K562 (cell line): ENCODE results near the gene DESI2. TPM values are rescaled to one million over a fixed set of nuclear protein-coding genes. Genes with fewer than 3 reads are reported as not detected.

Experiments used
- BRD9 ChIP-seq: fragments of 450-650 bp; IDR thresholded peaks from 2 replicates; pipeline ENCODE4 v1.6.1; 2018; ENCODE audit warnings: low read depth; ENCODE audit not compliant: partially characterized antibody
- CCNT2 ChIP-seq: IDR thresholded peaks from 2 replicates; pipeline ENCODE4 v1.6.1; 2011; ENCODE audit warnings: borderline replicate concordance, low read depth, mild to moderate bottlenecking, moderate library complexity, mixed read lengths, low read length; ENCODE audit not compliant: insufficient read length; ENCODE audit errors: extremely low read depth
- CREB3 ChIP-seq: fragments of 450-650 bp; conservative IDR thresholded peaks from 2 replicates; pipeline ENCODE4 v1.6.1; 2016; ENCODE audit warnings: missing genetic modification characterization, low read depth, mild to moderate bottlenecking, missing compliant biosample characterization, moderate library complexity
- EHMT2 ChIP-seq: fragments of 450-650 bp; IDR thresholded peaks from 2 replicates; pipeline ENCODE4 v1.6.1; 2018; ENCODE audit warnings: antibody characterized with exemption
- EZH2 ChIP-seq: IDR thresholded peaks from 2 replicates; pipeline ENCODE4 v1.6.1; 2012; ENCODE audit warnings: low read depth, mild to moderate bottlenecking, inconsistent platforms, low read length, borderline replicate concordance
- HBP1 ChIP-seq: fragments of 450-650 bp; formaldehyde crosslinking; IDR thresholded peaks from 2 replicates; pipeline ENCODE4 v1.4.0; 2022; ENCODE audit warnings: missing genetic modification characterization
- NFXL1 ChIP-seq: fragments of 450-650 bp; formaldehyde crosslinking; IDR thresholded peaks from 2 replicates; pipeline ENCODE4 v1.4.0; 2021; ENCODE audit warnings: mild to moderate bottlenecking
- PHB2 ChIP-seq: fragments of 450-650 bp; IDR thresholded peaks from 2 replicates; pipeline ENCODE4 v1.6.1; 2017; ENCODE audit warnings: low read depth
- RREB1 ChIP-seq: fragments of 250-450 bp; sonication (Bioruptor Pico); IDR thresholded peaks from 2 replicates; pipeline ENCODE4 v1.4.0; 2020
- SNRNP70 ChIP-seq: fragments of 200-400 bp; formaldehyde crosslinking; optimal IDR thresholded peaks from 2 replicates; pipeline ENCODE3; 2017; ENCODE audit warnings: low read depth, low read length
- TAF1 ChIP-seq: IDR thresholded peaks from 2 replicates; pipeline ENCODE4 v1.6.1; 2011; ENCODE audit warnings: mild to moderate bottlenecking, low read length, moderate library complexity; ENCODE audit not compliant: insufficient read depth, control insufficient read depth, severe bottlenecking; ENCODE audit errors: extremely low read depth
- TOE1 ChIP-seq, 2 experiments: fragments of 450-650 bp in 1 of 2; sonication (generic) in 1 of 2; formaldehyde crosslinking in 1 of 2; IDR thresholded peaks; 2 replicates each; pipeline versions ENCODE4 v1.7.1 to v1.8.0; 2016 to 2022; ENCODE audit warnings: borderline replicate concordance in 2 of 2, mild to moderate bottlenecking in 2 of 2, antibody characterized with exemption in 1 of 2, inconsistent platforms in 1 of 2, low read depth in 1 of 2, missing genetic modification reagents in 1 of 2, moderate library complexity in 1 of 2
- ZFX ChIP-seq: sonication (generic); formaldehyde crosslinking; IDR thresholded peaks from 2 replicates; pipeline ENCODE4 v1.8.0; 2022; ENCODE audit warnings: mild to moderate bottlenecking, missing genetic modification reagents, moderate library complexity
- ZNF232 ChIP-seq: sonication (generic); formaldehyde crosslinking; IDR thresholded peaks from 2 replicates; pipeline ENCODE4 v1.8.0; 2022; ENCODE audit warnings: mild to moderate bottlenecking, missing genetic modification reagents
- ZNF408 ChIP-seq: fragments of 250-450 bp; sonication (Bioruptor Pico); IDR thresholded peaks from 2 replicates; pipeline ENCODE4 v1.4.0; 2020; ENCODE audit warnings: low read depth, mild to moderate bottlenecking, moderate library complexity
- polyA plus RNA-seq, 8 experiments: library from polyadenylated mRNA; depleted of rRNA in 4 of 8; stranded (reverse) in 5 of 8; unstranded in 3 of 8; fragments of >200 nt; fragmentation: Nextera tagmentation in 2 of 8; fragmentation: Illumina TruSeq in 1 of 8; extraction: Ambion mirVana in 2 of 8; extraction: Trizol in 1 of 8; gene quantifications; 2 replicates each; pipeline versions ENCODE4 v1.2.1 to v1.2.3, GENCODE V29; 2011 to 2014; ENCODE audit warnings: inconsistent platforms in 1 of 8, missing spikeins in 1 of 8
- total RNA-seq, 7 experiments: library from RNA; depleted of rRNA in 6 of 7; stranded (reverse); fragments of >200 nt in 6 of 7; fragmentation: Illumina TruSeq in 2 of 7; extraction: Trizol in 2 of 7; gene quantifications; 2 replicates each; pipeline versions ENCODE4 v1.2.1 to v1.2.3, GENCODE V29; 2011 to 2021; ENCODE audit warnings: low replicate concordance in 1 of 7
- TF ChIP-seq, protein P1 (sequence below): sonication (generic); formaldehyde crosslinking; IDR thresholded peaks from 2 replicates; pipeline ENCODE4 v1.5.0; 2020; ENCODE audit warnings: missing genetic modification reagents

The DESI2 gene
- total and polyA plus RNA-seq, 9 of the 15 experiments (the other 6 are each of a cell fraction or from before 2014, with no cell fraction given): 17.4 to 59.4 (median 38.4) TPM

DNA sequence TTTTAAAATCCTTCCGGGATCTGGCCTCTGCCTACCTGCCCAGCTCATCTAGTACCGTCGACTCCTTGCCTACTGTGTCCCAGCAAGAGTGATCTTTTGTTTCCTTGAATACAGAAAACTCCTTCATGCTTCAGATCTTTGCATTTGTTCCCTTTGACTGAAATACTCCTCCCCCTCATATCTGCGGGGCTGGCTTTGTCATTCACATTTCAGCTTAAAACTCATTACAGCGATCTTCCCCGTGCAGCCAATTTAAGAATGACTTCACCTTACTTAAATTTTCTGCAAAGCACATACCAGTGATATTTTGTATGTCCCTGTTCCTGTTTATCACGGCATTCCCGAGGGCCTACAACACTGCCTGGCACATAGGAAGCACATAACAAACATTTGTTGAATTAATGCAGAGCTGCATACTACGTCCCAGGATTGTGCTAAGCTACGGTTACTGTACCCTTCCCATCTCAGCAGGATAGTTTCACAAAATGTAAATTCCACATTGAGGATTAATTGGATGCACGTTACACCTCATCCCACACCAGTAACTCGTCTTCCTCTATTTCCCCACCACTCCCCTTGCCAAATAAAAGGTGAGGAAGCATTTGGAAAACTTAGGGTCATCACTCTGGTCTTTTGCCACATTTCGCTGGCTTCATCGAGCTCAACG lies 837 bp upstream of the DESI2 start (continued):
- TF ChIP-seq, protein P1, sequence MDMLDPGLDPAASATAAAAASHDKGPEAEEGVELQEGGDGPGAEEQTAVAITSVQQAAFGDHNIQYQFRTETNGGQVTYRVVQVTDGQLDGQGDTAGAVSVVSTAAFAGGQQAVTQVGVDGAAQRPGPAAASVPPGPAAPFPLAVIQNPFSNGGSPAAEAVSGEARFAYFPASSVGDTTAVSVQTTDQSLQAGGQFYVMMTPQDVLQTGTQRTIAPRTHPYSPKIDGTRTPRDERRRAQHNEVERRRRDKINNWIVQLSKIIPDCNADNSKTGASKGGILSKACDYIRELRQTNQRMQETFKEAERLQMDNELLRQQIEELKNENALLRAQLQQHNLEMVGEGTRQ: no peak
- TF ChIP-seq RREB1 (no peak), EHMT2 (0 out of 2 replicates have a peak, but pooled peaks have one; percentile 33), CREB3 (tag) (no peak), EZH2 (no peak), TAF1 (no peak), ZNF408 (CRISPR knock-in tag) (no peak), BRD9 (no peak), HBP1 (CRISPR knock-in tag) (no peak), ZFX (no peak), TOE1 (IDR thresholded peaks at IDR 0.05; ENCODE audit: borderline replicate concordance) (no peak), TOE1 (CRISPR knock-in tag; IDR thresholded peaks at IDR 0.05; ENCODE audit: borderline replicate concordance, low read depth) (no peak), NFXL1 (CRISPR knock-in tag) (no peak), CCNT2 (no peak), ZNF232 (CRISPR knock-in tag) (no peak), SNRNP70 (no peak), PHB2 (no peak)
